ENCODE data around the gene SCNN1G.
"Not testable (repeated sequence)": the region's sequence is repeated elsewhere in the genome, so short reads cannot be mapped to it uniquely, and the experiment has no call there.

The SCNN1G gene

GRCh38 chr16:23209606-23210005, 27.1 kb downstream of the SCNN1G start:
- no peak for DNase-seq

GRCh38 chr16:23213831-23214230, 31.3 kb downstream of the SCNN1G start:
- no peak for DNase-seq

GRCh38 chr16:23214796-23215195, 32.3 kb downstream of the SCNN1G start:
- DNase-seq, result no peak

- DNase-seq, result no peak
Measured at GRCh38 chr16:23215435-23215834, 32.9 kb downstream of the SCNN1G start.

- no peak for DNase-seq
Measured at GRCh38 chr16:23216658-23217246, 34.2 kb downstream of the SCNN1G start.

- DNase-seq, result no peak
Measured at GRCh38 chr16:23217646-23218045, 35.1 kb downstream of the SCNN1G start.

GRCh38 chr16:23222929-23223328, 40.4 kb downstream of the SCNN1G start:
- no peak for DNase-seq

- no peak for DNase-seq
Measured at GRCh38 chr16:23223368-23223767, 40.8 kb downstream of the SCNN1G start.

GRCh38 chr16:23225109-23225508, 42.6 kb downstream of the SCNN1G start:
- no peak for DNase-seq

- no peak for DNase-seq
Measured at GRCh38 chr16:23225634-23226033, 43.1 kb downstream of the SCNN1G start.

GRCh38 chr16:23227529-23227928, 45.0 kb downstream of the SCNN1G start:
- DNase-seq, result no peak

GRCh38 chr16:23229714-23230113, 47.2 kb downstream of the SCNN1G start:
- DNase-seq, result no peak

- DNase-seq, result no peak
Measured at GRCh38 chr16:23232806-23233205, 50.3 kb downstream of the SCNN1G start.

GRCh38 chr16:23235176-23235575, 52.6 kb downstream of the SCNN1G start:
- DNase-seq, result no peak

GRCh38 chr16:23236983-23237382, 54.4 kb downstream of the SCNN1G start:
- no peak for DNase-seq

- DNase-seq, result no peak
Measured at GRCh38 chr16:23240994-23241393, 58.4 kb downstream of the SCNN1G start.

GRCh38 chr16:23244122-23244521, 61.6 kb downstream of the SCNN1G start:
- DNase-seq, result no peak

GRCh38 chr16:23245268-23245667, 62.7 kb downstream of the SCNN1G start:
- DNase-seq, result no peak

- no peak for DNase-seq
Measured at GRCh38 chr16:23248261-23249194, 66.0 kb downstream of the SCNN1G start.

- no peak for DNase-seq
Measured at GRCh38 chr16:23249830-23250229, 67.3 kb downstream of the SCNN1G start.

GRCh38 chr16:23252310-23252709, 69.8 kb downstream of the SCNN1G start:
- no peak for DNase-seq

- not testable (repeated sequence) for DNase-seq
Measured at GRCh38 chr16:23253650-23254049, 71.1 kb downstream of the SCNN1G start.

- no peak for DNase-seq
Measured at GRCh38 chr16:23254338-23254737, 71.8 kb downstream of the SCNN1G start.

GRCh38 chr16:23255000-23255399, 72.5 kb downstream of the SCNN1G start:
- no peak for DNase-seq

All from activated CD4-positive, CD25-positive, alpha-beta regulatory T cell (primary cell).